KMS-11 (cell line): Measurements from ENCODE around the gene DNM1.

Source experiments
- H2AFZ ChIP-seq: fragments of 200-600 bp; sonication (generic); 2 replicates; pipeline ENCODE4 v1.6.1; 2016; ENCODE audit warnings: antibody characterized with exemption, mixed run types, low read depth
- H3K27ac ChIP-seq: fragments of 200-600 bp; sonication (generic); 2 replicates; pipeline ENCODE4 v1.6.1; 2016; ENCODE audit warnings: mild to moderate bottlenecking, mixed run types
- H3K27me3 ChIP-seq: fragments of 200-600 bp; sonication (generic); 2 replicates; pipeline ENCODE4 v1.6.1; 2017; ENCODE audit warnings: mild to moderate bottlenecking, low read depth, mixed run types, moderate library complexity; ENCODE audit not compliant: insufficient read depth
- H3K36me3 ChIP-seq: fragments of 200-600 bp; sonication (generic); 2 replicates; pipeline ENCODE4 v1.6.1; 2017; ENCODE audit warnings: mild to moderate bottlenecking, mixed run types; ENCODE audit not compliant: insufficient read depth
- H3K4me1 ChIP-seq: fragments of 200-600 bp; sonication (generic); 2 replicates; pipeline ENCODE4 v1.6.1; 2016; ENCODE audit warnings: mild to moderate bottlenecking, low read depth, mixed run types; ENCODE audit not compliant: poor library complexity, severe bottlenecking
- H3K4me2 ChIP-seq: fragments of 200-600 bp; sonication (generic); 2 replicates; pipeline ENCODE4 v1.7.0; 2016; ENCODE audit warnings: mild to moderate bottlenecking, mixed run types
- H3K4me3 ChIP-seq: fragments of 200-600 bp; sonication (generic); IDR thresholded peaks from 2 replicates; pipeline ENCODE4 v1.6.1; 2017; ENCODE audit warnings: low read depth, low read length, mixed read lengths; ENCODE audit not compliant: insufficient read depth
- H3K79me2 ChIP-seq: fragments of 200-600 bp; sonication (generic); 2 replicates; pipeline ENCODE4 v1.6.1; 2016; ENCODE audit warnings: low read depth, mixed run types; ENCODE audit not compliant: insufficient read depth
- H3K9ac ChIP-seq: fragments of 200-600 bp; sonication (generic); 2 replicates; pipeline ENCODE4 v1.6.1; 2016; ENCODE audit warnings: mild to moderate bottlenecking, mixed run types
- H4K20me1 ChIP-seq: fragments of 200-600 bp; sonication (generic); 2 replicates; pipeline ENCODE4 v1.6.1; 2016; ENCODE audit warnings: mild to moderate bottlenecking, mixed run types; ENCODE audit not compliant: insufficient read depth
- CTCF ChIP-seq: fragments of 200-600 bp; sonication (generic); conservative IDR thresholded peaks from 2 replicates; pipeline ENCODE4 v1.6.1; 2017; ENCODE audit warnings: low read depth, mild to moderate bottlenecking, antibody characterized with exemption, low read length, moderate library complexity, mixed read lengths

Gene DNM1

GRCh38 chr9:128298535-128299482 lies 95.6 kb downstream of the DNM1 start:
- Histone ChIP-seq H3K4me1 (no peaks in the 10 kb centered on the region), H3K36me3 (no peaks in the 10 kb centered on the region), H2AFZ (no peak overlapping the region), H3K4me3 (no peak overlapping the region), H3K27ac (no peak overlapping the region), H3K4me2 (no peak overlapping the region), H4K20me1 (no peaks in the 10 kb centered on the region), H3K27me3 (no peaks in the 10 kb centered on the region), H3K9ac (no peak overlapping the region), H3K79me2 (no peaks in the 10 kb centered on the region)
- TF ChIP-seq CTCF, result no peak

GRCh38 chr9:128304136-128304970 lies 101.2 kb downstream of the DNM1 start:
- no peaks in the 10 kb centered on the region for H3K4me1 ChIP-seq

More at GRCh38 chr9:128304136-128304970, 101.2 kb downstream of the DNM1 start:
- Histone ChIP-seq H3K27me3 (no peaks in the 10 kb centered on the region), H3K79me2 (no peaks in the 10 kb centered on the region), H3K4me2 (no peak overlapping the region), H3K4me3 (no peak overlapping the region), H4K20me1 (no peaks in the 10 kb centered on the region), H3K36me3 (no peaks in the 10 kb centered on the region), H2AFZ (no peak overlapping the region), H3K27ac (no peak overlapping the region), H3K9ac (no peak overlapping the region)
- TF ChIP-seq CTCF, result no peak
